Skin epidermis (tissue), 12 donors: ENCODE results near the gene VGF.

Experiments
- H3K27ac ChIP-seq, 21 experiments: fragments of 200-600 bp; sonication (generic) in 11 of 21; one replicate each; pipeline ENCODE4 v1.5.0; 2020; ENCODE audit warnings: mild to moderate bottlenecking in 3 of 21, inconsistent platforms in 2 of 21, moderate library complexity in 2 of 21
- H3K4me3 ChIP-seq, 7 experiments: fragments of 200-600 bp; sonication (generic) in 2 of 7; one replicate each; pipeline ENCODE4 v1.5.0; 2020; ENCODE audit warnings: inconsistent platforms in 2 of 7, mild to moderate bottlenecking in 2 of 7, moderate library complexity in 1 of 7

The VGF gene

DNA sequence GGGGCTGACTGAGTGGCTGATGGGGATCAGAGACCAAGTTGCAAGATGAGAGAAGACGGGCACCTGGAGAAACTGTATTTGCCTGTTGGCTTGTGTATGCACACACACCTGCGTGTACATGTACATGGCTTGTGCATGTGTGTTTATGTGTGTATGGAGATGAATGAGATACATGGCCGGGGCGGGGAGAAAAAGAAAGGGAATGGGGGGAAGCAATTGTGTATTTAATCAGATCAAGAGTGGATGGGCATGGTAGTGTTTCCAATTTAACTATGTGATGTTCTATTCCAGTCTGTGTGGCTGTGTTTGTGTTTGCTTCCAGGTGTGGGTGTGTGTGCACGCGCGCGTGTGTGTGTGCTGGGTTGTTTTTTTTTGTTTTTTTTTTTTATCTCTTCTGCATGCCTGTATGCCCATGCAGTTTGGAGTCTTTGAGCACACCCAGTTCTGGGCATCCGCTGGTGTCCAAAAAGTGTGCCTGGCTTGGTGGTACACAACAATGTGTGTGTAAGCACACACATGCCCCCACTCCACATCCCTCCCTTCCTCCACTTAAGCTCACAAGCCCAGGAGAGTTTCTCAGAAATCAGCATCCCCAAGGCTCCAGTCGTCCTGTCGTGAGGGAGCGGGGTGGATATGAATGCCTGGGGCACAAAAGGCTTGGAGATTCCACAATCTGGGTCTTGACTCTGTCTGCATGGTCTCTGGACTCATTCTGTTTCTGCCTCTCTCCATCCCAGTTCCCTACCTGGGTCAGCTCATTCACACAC is 2.5 kb upstream of the VGF start:
- no peak overlapping the region for H3K4me3 ChIP-seq

GRCh38 chr7:101166909-101167644 is 1.7 kb upstream of the VGF start:
- Histone ChIP-seq H3K4me3 (no peak overlapping the region), H3K27ac (no peak overlapping the region)

More for the DNA sequence above, 2.5 kb upstream of the VGF start:
- H3K27ac ChIP-seq = no peak overlapping the region

DNA sequence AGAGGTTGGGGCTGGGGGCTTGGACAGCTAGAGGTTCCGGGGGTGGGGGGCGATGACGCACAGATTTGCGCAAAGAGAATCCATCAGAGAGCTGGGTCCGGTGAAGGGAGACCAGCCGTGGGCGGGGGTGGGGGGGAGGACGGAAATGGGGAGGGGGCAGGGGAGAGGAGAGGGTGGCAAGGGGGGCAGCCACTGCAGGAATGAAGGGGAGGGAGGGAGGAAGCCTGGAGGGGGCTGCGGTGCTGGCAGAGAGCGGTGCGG is 1.2 kb upstream of the VGF start:
- H3K4me3 ChIP-seq = no peak overlapping the region
- H3K27ac ChIP-seq = no peak overlapping the region

- Histone ChIP-seq H3K27ac (no peak overlapping the region), H3K4me3 (peak overlapping the region in 3 of 7 experiments; percentile 10 to 15 (median 12))
These were observed 734 bp upstream of the VGF start for GRCh38 chr7:101165958-101166647.

GRCh38 chr7:101164071-101164840 is 1.1 kb downstream of the VGF start:
- H3K4me3 ChIP-seq = peak overlapping the region in 6 of 7 experiments; percentile 12 to 34 (median 28)

DNA sequence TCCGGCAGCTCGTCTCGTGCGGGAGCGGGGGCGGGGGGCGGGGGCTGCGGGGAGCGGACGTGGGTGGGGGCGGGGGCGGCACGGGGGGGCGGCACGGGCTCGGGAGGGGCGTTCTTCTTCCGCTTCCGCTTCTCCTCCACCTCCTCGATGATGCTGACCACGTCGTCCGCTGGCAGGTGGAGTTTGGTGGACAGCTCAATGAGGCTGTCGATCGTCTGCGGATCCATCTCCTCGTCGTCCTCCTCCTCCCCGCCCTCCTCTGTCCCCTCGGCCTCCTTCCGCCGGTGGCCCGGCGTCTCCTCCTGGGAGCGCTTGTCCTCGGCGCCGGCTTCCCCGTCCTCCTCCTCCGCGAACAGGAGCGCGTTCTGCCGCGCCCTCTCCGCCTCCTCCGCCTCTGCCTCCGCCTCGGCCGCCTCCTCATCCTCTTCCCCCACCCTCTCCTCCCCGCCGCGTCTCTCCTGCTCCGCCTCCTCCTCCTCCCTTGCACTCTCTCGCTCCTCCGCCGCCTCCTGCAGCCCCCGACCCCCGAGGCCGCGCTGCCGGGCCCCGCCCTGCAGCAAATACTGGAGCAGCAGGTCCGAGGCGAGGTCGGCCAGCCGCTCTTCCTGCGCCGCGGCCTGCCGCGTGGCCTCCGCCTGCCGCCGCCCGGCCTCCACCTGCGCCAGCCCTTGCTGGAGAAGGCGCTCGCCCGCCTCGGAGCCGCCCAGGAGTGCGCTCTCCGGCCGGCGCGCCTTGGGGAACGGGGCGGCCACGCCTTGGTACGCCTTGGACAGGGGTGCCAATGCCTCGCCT is 1.9 kb downstream of the VGF start:
- no peak overlapping the region for H3K27ac ChIP-seq

More at GRCh38 chr7:101164071-101164840, 1.1 kb downstream of the VGF start:
- H3K27ac ChIP-seq = no peak overlapping the region

GRCh38 chr7:101162551-101163278 is 2.7 kb downstream of the VGF start:
- Histone ChIP-seq H3K4me3 (peak overlapping the region in 6 of 7 experiments; percentile 12 to 34 (median 28)), H3K27ac (peak overlapping the region in 1 of 21 experiments; percentile 7)

More for the DNA sequence above, 1.9 kb downstream of the VGF start:
- peak overlapping the region in 6 of 7 experiments; percentile 12 to 34 (median 28) for H3K4me3 ChIP-seq

- Histone ChIP-seq H3K4me3 (no peak overlapping the region), H3K27ac (peak overlapping the region in 1 of 21 experiments; percentile 7)
These were observed 3.5 kb downstream of the VGF start for GRCh38 chr7:101161692-101162471.

GRCh38 chr7:101160910-101161309 is 4.5 kb downstream of the VGF start:
- no peak overlapping the region for H3K27ac ChIP-seq
- H3K4me3 ChIP-seq = no peak overlapping the region

DNA sequence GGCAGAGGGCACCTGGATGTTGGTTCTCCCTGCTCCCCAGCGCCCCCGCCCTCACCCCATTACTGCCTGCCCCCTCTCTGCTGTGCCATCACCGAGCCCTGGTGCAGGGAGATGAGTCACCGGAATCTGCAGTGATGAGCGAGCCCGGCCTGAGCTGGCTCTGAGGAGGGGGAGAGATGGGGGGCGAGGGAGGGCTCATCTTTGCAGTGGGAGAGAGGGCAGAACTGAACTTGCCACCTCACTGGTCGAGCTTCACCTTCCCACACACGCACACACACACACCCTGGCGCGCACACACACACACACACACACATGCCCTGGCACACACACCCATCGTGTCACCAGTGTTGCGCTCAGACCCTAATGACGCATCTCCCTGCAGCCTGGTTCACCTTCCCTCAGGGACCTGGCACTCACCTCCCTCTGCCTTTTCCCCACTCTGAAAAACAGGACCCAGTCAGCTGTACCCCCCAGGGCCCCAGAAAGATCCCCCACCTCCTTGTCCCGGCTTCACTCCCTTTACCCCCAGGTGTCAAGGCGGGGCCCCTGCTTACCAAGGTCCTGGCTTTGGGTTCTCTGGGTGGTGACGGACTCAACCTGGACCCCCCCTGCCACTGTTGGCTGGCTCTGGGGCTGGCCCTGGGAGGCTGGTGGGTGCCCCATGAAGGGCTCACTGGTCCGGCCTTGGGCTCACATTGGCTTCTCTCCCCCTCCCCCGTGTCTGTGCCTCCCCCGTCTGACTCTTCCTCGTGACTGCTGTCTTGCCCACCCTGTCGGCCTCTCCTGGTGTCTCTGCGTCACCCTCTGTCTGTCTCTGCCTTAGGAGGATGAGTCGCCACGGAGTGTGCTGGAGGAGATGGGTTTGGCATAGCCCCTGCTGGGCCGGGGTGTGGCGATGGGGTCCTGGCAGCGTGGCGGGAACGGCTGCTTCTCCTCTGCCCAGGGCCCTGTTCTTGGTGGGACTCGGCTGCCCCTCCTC is 5.4 kb downstream of the VGF start:
- no peak overlapping the region for H3K4me3 ChIP-seq
- no peak overlapping the region for H3K27ac ChIP-seq

DNA sequence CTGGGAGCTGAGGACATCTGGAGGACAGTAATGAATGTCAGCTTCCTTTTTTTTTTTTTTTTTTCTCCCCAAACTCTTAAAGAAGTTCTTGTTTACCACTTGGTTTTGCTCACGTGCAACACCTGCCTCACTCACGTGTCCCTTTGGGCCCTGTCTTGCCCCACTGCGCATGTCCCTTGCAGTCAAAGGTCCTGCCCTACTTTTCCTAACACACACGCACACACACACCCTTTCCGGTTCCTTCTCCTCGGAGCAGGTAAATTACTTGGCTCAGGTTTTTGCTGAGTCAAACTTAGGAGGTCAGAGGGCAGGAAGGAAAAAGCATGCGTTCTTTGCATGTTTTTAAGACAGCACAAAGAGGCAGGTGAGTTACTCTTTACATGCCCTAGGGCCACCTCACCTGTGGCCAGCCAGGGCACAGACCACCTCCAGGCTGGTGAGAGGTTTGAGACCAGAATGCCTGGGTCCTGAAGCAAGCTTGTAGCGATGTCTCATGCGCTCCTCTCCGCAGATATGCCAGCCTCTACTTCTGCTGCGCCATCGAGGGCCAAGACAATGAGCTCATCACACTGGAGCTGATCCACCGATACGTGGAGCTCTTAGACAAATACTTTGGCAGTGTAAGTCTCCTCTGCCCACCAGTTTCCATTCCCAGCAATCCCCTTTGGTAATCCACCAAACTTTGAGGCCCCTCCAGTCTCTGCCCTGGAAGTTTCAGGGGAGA is 8.3 kb downstream of the VGF start:
- Histone ChIP-seq H3K4me3 (no peak overlapping the region), H3K27ac (no peak overlapping the region)

- no peak overlapping the region for H3K27ac ChIP-seq
- no peak overlapping the region for H3K4me3 ChIP-seq
These were observed 9.1 kb downstream of the VGF start for GRCh38 chr7:101156277-101156676.

GRCh38 chr7:101155303-101155702 is 10.1 kb downstream of the VGF start:
- Histone ChIP-seq H3K27ac (peak overlapping the region in 18 of 21 experiments; percentile 42 to 94 (median 79)), H3K4me3 (peak overlapping the region; percentile 74 to 96 (median 89))

GRCh38 chr7:101154693-101155102 is 10.7 kb downstream of the VGF start:
- peak overlapping the region; percentile 74 to 96 (median 89) for H3K4me3 ChIP-seq
- H3K27ac ChIP-seq = peak overlapping the region in 20 of 21 experiments; percentile 42 to 94 (median 78)

- peak within 1 kb of the TSS in 20 of 21 experiments; percentile 42 to 94 (median 78) for H3K27ac ChIP-seq
These were observed 11.2 kb downstream of the VGF start, which contains the start of gene AP1S1 for GRCh38 chr7:101153969-101154692. Gene AP1S1 (plus strand): TSS chr7:101154476. CDS start chr7:101154515, 39 bp downstream.

More at GRCh38 chr7:101153969-101154692, 11.2 kb downstream of the VGF start, which contains the start of gene AP1S1:
- H3K4me3 ChIP-seq = peak within 1 kb of the TSS; percentile 74 to 96 (median 89)
